Psoas muscle (tissue), 8 donors: ENCODE results near the gene SYT15. TPM values are rescaled to one million over a fixed set of nuclear protein-coding genes. Genes with fewer than 3 reads are reported as not detected.

ENCODE experiments used
- ATAC-seq, 4 donors: fragments of 200-7000 bp; cut with Tn5 transposase; one replicate each; pipeline ENCODE4 v1.9.1; 2020; ENCODE audit warnings: moderate library complexity in 3 of 4, mild to moderate bottlenecking in 2 of 4
- DNase-seq, 2 donors: peaks; one replicate each; pipeline ENCODE4 v3.0.0-alpha.2; 2020
- H3K27ac ChIP-seq: fragments of 200-600 bp; one replicate; pipeline ENCODE4 v1.8.0; 2022
- H3K27me3 ChIP-seq, 3 donors: fragments of 200-600 bp in 1 of 3; one replicate each; pipeline versions ENCODE4 v1.6.1 to v1.8.0; 2013 to 2022; ENCODE audit warnings: low read length in 2 of 3, mild to moderate bottlenecking in 2 of 3, moderate library complexity in 1 of 3; ENCODE audit not compliant: insufficient read depth in 3 of 3
- H3K36me3 ChIP-seq, 2 donors: fragments of 200-600 bp in 1 of 2; one replicate each; pipeline versions ENCODE4 v1.6.1 to v1.8.0; 2013 to 2022; ENCODE audit warnings: low read depth in 1 of 2, mild to moderate bottlenecking in 1 of 2, moderate library complexity in 1 of 2; ENCODE audit not compliant: insufficient read depth in 1 of 2
- H3K4me1 ChIP-seq: fragments of 200-600 bp; one replicate; pipeline ENCODE4 v1.8.0; 2022
- H3K4me3 ChIP-seq: fragments of 200-600 bp; one replicate; pipeline ENCODE4 v1.8.0; 2022; ENCODE audit warnings: mild to moderate bottlenecking
- H3K9me3 ChIP-seq: fragments of 200-600 bp; one replicate; pipeline ENCODE4 v1.8.0; 2022
- CTCF ChIP-seq: fragments of 200-600 bp; IDR thresholded peaks from one replicate; pipeline ENCODE4 v1.8.0; 2022; ENCODE audit warnings: antibody characterized with exemption
- WGBS, 3 donors: extraction: QIAGEN DNeasy Blood & Tissue Kit; methylation state at CpG; one replicate each; pipeline versions ENCODE4 v1.1.6 to v1.1.7; 2013; 5-methylcytosine and 5-hydroxymethylcytosine counted together
- intact Hi-C, 2 donors: fragments of 100-400 bp; cut with DNase I; formaldehyde crosslinking; loops; one replicate each; pipeline versions ENCODE4 v1.11.0 to v1.14.2; 2022
- polyA plus RNA-seq, 3 donors: library from polyadenylated mRNA; stranded (reverse); fragments of 200-250 nt; gene quantifications; one replicate each; pipeline ENCODE4 v1.2.3, GENCODE V29; 2013
- total RNA-seq, 4 donors: library from RNA; stranded (reverse); fragmentation: NEBNext Ultra II Directional in 2 of 4; extraction: Animal tissue kit (Norgen Biotek cat#: 25700) in 2 of 4; gene quantifications; one replicate each; pipeline versions ENCODE4 v1.2.1 to v1.2.4, GENCODE V29; 2021 to 2023
- donor health status: healthy with polysubstance abuse.
- donor health status: DM: no; HTN: no; CAD: no; lungs with moderate emphysema.
- donor health status: Bipolar disorder and iron deficiency.
- donor health status: healthy.
- donor health status: DM: yes; HTN: yes; CAD: no.
- donor health status: DM: no; HTN: no; CAD: no.
- donor health status: DM: no; HTN: no; CAD: no.
- donor health status: DM: yes; HTN: yes; CAD: no.

Gene SYT15
- total and polyA plus RNA-seq, 7 donors, result 0.18 to 2.8 (median 1.7) TPM

- no peaks in the 10 kb centered on the region for H3K9me3 ChIP-seq
- 70 to 75% (median 72%) methylated on average over 12 of the region's 12 CpGs for WGBS, 3 donors
- intact Hi-C loops, result loop anchor here in 1 of 2 donors (10.0 kb wide), 1 partner anchor 327 kb away; no protein-coding TSS in a partner anchor
- no peak for TF ChIP-seq CTCF
- no peak overlapping the region for H3K27ac ChIP-seq
- no peak overlapping the region for H3K4me3 ChIP-seq
- no peaks in the 10 kb centered on the region for H3K36me3 ChIP-seq
- H3K4me1 ChIP-seq, result no peaks in the 10 kb centered on the region
- peaks cover 0 to 49% (median 7%) of the 10 kb centered on the region in 3 donors for H3K27me3 ChIP-seq
- DNase-seq (peak; percentile 8 to 46), ATAC-seq (no peak)
Observed at GRCh38 chr10:46551701-46552525, 27.0 kb upstream of the SYT15 start.

GRCh38 chr10:46552526-46553237, 26.2 kb upstream of the SYT15 start:
- H3K36me3 ChIP-seq, result no peaks in the 10 kb centered on the region
- TF ChIP-seq CTCF, result no peak
- H3K27ac ChIP-seq, result no peak overlapping the region
- intact Hi-C loops, result loop anchor here in 1 of 2 donors (10.0 kb wide), 1 partner anchor 328 kb away; no protein-coding TSS in a partner anchor
- ATAC-seq, result no peak
- H3K4me1 ChIP-seq, result no peaks in the 10 kb centered on the region
- no peak overlapping the region for H3K4me3 ChIP-seq
- no peaks in the 10 kb centered on the region for H3K9me3 ChIP-seq
- 45 to 49% (median 45%) methylated on average over 10 of the region's 10 CpGs for WGBS, 3 donors
- peak; percentile 3 to 31 for DNase-seq
- H3K27me3 ChIP-seq, result peaks cover 0 to 57% (median 14%) of the 10 kb centered on the region in 3 donors

- peaks cover 0 to 64% (median 15%) of the 10 kb centered on the region in 3 donors for H3K27me3 ChIP-seq
- 47 to 57% (median 55%) methylated on average over 2 of the region's 2 CpGs for WGBS, 3 donors
- H3K9me3 ChIP-seq, result no peaks in the 10 kb centered on the region
- H3K36me3 ChIP-seq, result no peaks in the 10 kb centered on the region
- no peaks in the 10 kb centered on the region for H3K4me1 ChIP-seq
- H3K27ac ChIP-seq, result no peak overlapping the region
- DNase-seq (peak; percentile 14 to 49), ATAC-seq (no peak)
- intact Hi-C loops, result loop anchor here in 1 of 2 donors (10.0 kb wide), 1 partner anchor 329 kb away; no protein-coding TSS in a partner anchor
- no peak overlapping the region for H3K4me3 ChIP-seq
- no peak for TF ChIP-seq CTCF
Observed at GRCh38 chr10:46553238-46554049, 25.5 kb upstream of the SYT15 start.

- no peak for TF ChIP-seq CTCF
- Histone ChIP-seq H3K27ac (no peak overlapping the region), H3K4me3 (no peak overlapping the region), H3K4me1 (no peaks in the 10 kb centered on the region), H3K36me3 (no peaks in the 10 kb centered on the region), H3K27me3 (peaks cover 0 to 71% (median 15%) of the 10 kb centered on the region in 3 donors), H3K9me3 (no peaks in the 10 kb centered on the region)
- intact Hi-C loops, result loop anchor here in 1 of 2 donors (10.0 kb wide), 1 partner anchor 329 kb away; no protein-coding TSS in a partner anchor
- 87 to 94% (median 88%) methylated on average over 7 of the region's 7 CpGs for WGBS, 3 donors
- DNase-seq (no peak), ATAC-seq (no peak)
Observed at GRCh38 chr10:46554166-46554781, 24.7 kb upstream of the SYT15 start.
